IPS DF 6.9 (cell line): ENCODE results near the gene VWA3A.

Experiments used
- DNase-seq: peaks from one replicate; pipeline ENCODE4 v3.0.0-alpha.2; 2013; ENCODE audit warnings: low read depth, low spot score
- H3K27ac ChIP-seq: one replicate; pipeline ENCODE4 v1.5.1; 2013; ENCODE audit warnings: low read length, control low read depth
- H3K27me3 ChIP-seq: 2 replicates; pipeline ENCODE4 v1.6.1; 2013; ENCODE audit warnings: mild to moderate bottlenecking, low read length; ENCODE audit not compliant: control insufficient read depth, insufficient read depth
- H3K36me3 ChIP-seq: 2 replicates; pipeline ENCODE4 v1.6.1; 2013; ENCODE audit warnings: low read length; ENCODE audit not compliant: control insufficient read depth, insufficient read depth
- H3K4me1 ChIP-seq: 2 replicates; pipeline ENCODE4 v1.6.1; 2013; ENCODE audit warnings: low read length; ENCODE audit not compliant: control insufficient read depth, insufficient read depth
- H3K4me3 ChIP-seq: 2 replicates; pipeline ENCODE4 v1.5.1; 2013; ENCODE audit warnings: mild to moderate bottlenecking, low read length
- H3K9me3 ChIP-seq: 2 replicates; pipeline ENCODE4 v1.6.1; 2013; ENCODE audit warnings: low read length, inconsistent platforms; ENCODE audit not compliant: control insufficient read depth, insufficient read depth
- WGBS: extraction: QIAGEN DNeasy Blood & Tissue Kit; methylation state at CpG from one replicate; pipeline ENCODE4 v1.1.7; 2013; ENCODE audit warnings: mixed read lengths, missing lambda C conversion rate; ENCODE audit not compliant: insufficient read length, insufficient coverage; 5-methylcytosine and 5-hydroxymethylcytosine counted together

Gene VWA3A

DNA sequence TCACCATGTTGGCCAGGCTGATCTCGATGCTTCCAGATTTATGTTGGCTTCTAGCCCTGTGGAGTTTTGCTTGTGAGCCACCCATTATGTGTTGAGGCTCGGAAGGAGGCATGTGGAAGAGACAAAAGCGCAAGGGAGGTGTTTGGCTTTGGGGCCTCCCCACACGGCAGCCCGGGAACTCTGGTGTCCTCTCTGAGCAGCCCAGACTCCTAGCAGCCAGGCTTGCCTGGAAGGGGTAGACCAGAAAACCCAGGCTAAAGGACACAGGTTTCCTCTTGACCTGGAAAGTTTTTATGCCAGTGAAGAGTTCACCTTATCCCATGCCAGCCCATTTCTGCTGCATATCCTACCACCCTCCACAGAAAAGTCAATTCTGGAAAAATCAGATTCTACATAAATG lies 91.0 kb downstream of the VWA3A start:
- H3K27me3 ChIP-seq, result no peaks in the 10 kb centered on the region
- H3K4me1 ChIP-seq, result no peaks in the 10 kb centered on the region

DNA sequence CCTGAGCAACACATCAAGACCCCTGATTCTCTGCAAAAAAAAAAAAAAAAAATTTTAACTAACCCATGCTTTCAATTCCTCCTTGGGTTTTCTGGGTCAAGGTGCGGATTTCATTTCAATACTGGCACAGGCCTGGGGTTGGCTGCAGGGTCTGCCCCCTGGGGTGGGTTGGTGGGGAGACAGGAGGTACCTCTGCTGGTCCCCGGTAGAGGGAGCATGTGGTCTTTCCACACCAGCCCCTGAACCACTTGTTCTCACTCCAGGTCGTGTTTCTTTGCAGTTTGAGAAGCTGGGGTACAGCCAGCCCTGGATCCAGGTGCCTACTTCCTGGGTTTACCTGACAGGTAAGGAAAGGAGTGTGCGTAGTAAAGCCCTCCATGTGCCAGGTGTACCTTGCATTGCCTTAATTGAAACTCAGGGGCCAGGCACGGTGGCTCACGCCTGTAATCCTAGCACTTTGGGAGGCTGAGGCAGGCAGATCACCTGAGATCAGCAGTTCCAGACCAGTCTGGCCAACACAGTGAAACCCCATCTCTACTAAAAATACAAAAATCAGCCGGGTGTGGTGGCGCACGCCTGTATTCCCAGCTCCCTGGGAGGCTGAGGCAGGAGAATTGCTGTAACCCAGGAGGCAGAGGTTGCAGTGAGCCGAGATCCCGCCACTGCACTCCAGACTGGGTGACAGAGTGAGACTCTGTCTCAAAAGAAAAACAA lies 91.7 kb downstream of the VWA3A start:
- H3K4me1 ChIP-seq, result no peaks in the 10 kb centered on the region
- no peaks in the 10 kb centered on the region for H3K27me3 ChIP-seq
- no peaks in the 10 kb centered on the region for H3K9me3 ChIP-seq
- H3K4me3 ChIP-seq, result no peak overlapping the region
- H3K36me3 ChIP-seq, result no peaks in the 10 kb centered on the region
- no peak for DNase-seq
- WGBS, result no CpG with 5 or more reads among the region's 11 CpGs
- no peak overlapping the region for H3K27ac ChIP-seq

More for the DNA sequence above, 91.0 kb downstream of the VWA3A start:
- DNase-seq, result no peak
- H3K36me3 ChIP-seq, result no peaks in the 10 kb centered on the region
- H3K27ac ChIP-seq, result no peak overlapping the region
- WGBS, result no CpG with 5 or more reads among the region's 5 CpGs
- H3K4me3 ChIP-seq, result no peak overlapping the region
- H3K9me3 ChIP-seq, result no peaks in the 10 kb centered on the region

DNA sequence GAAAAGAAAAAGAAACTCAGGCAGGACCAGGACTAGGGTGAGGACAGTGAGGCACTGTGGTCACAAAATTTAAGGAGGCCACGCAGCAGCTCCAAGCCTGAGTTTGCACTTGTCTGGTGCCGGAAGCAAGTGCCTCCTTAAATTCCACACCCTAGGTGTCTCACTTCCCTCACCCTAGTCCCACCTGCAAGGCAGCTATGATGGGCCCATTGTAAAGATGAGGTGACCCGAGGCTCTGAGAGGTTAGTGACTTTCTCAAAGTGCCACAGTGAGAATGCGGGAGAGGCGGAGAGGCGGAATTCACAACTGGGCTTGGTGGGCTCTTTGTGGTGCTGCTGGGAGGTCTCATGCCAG lies 92.3 kb downstream of the VWA3A start:
- Histone ChIP-seq H3K4me1 (peaks cover 4% of the 10 kb centered on the region), H3K4me3 (no peak overlapping the region), H3K27ac (no peak overlapping the region), H3K27me3 (no peaks in the 10 kb centered on the region), H3K9me3 (no peaks in the 10 kb centered on the region), H3K36me3 (no peaks in the 10 kb centered on the region)
- no peak for DNase-seq
- no CpG with 5 or more reads among the region's 6 CpGs for WGBS

DNA sequence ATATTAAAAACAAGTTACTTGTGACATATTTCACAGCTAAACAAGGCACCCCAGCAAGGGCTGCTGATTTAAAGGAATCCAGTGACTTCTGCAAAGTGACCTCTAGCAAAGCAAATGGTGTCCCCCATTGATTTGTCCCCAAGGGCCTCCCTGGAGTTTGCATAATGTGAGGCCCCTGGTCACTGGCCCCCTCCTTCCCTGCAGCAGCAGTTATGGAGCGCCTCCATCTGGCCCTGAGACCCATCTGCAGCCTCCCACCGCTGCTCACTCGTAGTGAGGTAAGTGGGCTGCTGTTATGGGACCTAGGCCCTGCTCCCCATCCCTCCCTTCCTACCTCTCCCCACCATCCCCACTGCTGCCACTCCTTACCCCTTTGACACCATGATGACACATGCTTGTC lies 94.2 kb downstream of the VWA3A start:
- Histone ChIP-seq H3K4me1 (peaks cover 5% of the 10 kb centered on the region), H3K36me3 (no peaks in the 10 kb centered on the region), H3K4me3 (no peak overlapping the region), H3K9me3 (no peaks in the 10 kb centered on the region), H3K27ac (no peak overlapping the region), H3K27me3 (no peaks in the 10 kb centered on the region)
- no CpG with 5 or more reads among the region's 3 CpGs for WGBS
- DNase-seq, result no peak

DNA sequence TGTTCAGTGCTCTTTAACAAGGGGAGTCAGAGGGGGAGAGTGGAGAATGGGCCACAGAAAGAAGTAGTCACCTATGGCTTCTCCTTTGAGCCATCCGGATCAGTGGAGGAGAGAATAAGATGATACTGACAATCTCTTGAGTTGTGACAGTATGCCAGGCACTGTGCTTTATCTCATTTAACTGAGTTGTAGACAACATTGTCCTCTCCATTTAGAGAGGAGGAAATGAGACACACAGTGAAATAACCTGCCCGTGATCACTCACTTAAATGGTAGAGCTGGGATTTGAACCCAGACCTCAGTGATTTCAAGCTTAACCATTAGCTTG lies 95.9 kb downstream of the VWA3A start:
- H3K4me1 ChIP-seq, result peaks cover 7% of the 10 kb centered on the region
- no peak overlapping the region for H3K27ac ChIP-seq
- no peaks in the 10 kb centered on the region for H3K27me3 ChIP-seq
- WGBS, result no CpG with 5 or more reads among the region's 2 CpGs
- DNase-seq, result no peak
- H3K9me3 ChIP-seq, result no peaks in the 10 kb centered on the region
- no peaks in the 10 kb centered on the region for H3K36me3 ChIP-seq
- no peak overlapping the region for H3K4me3 ChIP-seq

DNA sequence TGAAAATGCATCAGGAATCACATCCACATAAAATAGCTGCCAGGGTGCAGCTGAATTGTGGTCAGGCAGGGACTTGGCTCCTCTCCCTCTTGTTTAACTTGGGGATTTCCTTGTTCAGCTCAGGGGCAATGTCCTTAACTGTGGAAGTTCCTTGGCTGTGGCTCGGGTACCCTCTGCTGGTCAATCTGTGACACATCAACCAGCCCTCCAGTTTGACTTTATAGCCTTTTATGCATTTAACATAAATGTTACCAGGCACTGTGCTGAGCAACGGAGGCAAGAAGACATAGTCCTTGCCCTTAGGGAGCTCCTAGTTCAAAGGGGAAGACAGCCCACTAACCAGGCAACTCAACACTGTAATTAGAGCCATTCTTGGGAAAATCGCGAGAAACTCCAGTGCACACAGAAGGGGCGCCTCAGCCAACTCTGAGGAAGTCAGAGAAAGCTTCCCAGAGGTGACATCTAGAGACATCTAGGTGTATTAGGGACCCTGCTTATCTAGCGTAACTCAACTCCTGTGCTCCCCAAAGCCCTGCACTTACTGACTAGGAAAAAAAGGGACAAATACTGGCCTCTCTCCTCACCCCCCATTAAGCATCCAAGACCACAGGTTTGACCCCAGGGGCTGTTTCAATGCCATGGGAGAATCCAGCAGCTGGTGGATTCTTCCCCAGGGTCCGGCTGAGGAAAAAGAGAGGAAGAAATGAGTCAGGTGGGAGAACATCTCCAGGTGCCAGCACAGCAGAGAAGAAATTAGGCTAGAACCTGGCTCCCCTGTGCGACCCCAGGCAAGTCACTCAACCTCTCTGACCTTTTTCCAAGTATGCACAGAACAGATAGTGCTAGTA lies 96.5 kb downstream of the VWA3A start:
- Histone ChIP-seq H3K9me3 (no peaks in the 10 kb centered on the region), H3K27me3 (no peaks in the 10 kb centered on the region), H3K4me3 (no peak overlapping the region), H3K27ac (no peak overlapping the region), H3K4me1 (peaks cover 7% of the 10 kb centered on the region), H3K36me3 (no peaks in the 10 kb centered on the region)
- no peak for DNase-seq
- WGBS, result no CpG with 5 or more reads among the region's 8 CpGs

DNA sequence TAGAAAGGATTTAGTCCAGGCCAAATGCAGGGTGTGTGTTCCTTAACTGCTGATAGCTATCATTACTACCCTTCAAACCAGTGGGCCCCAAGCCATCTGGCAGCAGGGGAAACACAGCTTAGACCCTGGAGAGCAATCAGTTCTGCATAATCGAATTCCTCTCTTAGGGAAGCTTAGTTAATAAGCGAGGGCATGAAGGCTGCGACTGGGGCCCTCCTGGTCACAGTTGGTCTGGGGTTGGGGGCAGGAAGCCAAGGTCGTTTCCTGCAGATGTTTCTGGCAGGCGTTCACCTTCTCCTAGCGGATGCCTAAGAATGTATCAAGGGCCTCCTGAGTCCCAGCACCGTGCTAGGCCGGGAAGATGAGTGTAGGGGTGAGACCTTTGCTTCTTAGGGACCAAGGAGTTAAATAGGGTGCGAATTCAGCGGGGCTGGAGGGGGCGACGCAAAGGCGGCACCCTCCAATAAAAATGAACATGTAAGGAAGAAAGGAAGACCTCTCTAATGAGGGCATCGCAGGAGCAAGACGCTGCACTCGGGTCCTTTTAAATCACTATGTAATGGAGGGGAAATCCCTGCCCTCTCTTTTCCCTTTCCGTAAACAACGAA lies 97.2 kb downstream of the VWA3A start:
- H3K27me3 ChIP-seq, result no peaks in the 10 kb centered on the region
- H3K9me3 ChIP-seq, result no peaks in the 10 kb centered on the region
- H3K4me1 ChIP-seq, result peaks cover 7% of the 10 kb centered on the region
- H3K4me3 ChIP-seq, result peak overlapping the region; percentile 63; the same call in 1 of the 2 replicates
- H3K36me3 ChIP-seq, result no peaks in the 10 kb centered on the region
- no CpG with 5 or more reads among the region's 18 CpGs for WGBS
- H3K27ac ChIP-seq, result no peak overlapping the region
- no peak for DNase-seq

DNA sequence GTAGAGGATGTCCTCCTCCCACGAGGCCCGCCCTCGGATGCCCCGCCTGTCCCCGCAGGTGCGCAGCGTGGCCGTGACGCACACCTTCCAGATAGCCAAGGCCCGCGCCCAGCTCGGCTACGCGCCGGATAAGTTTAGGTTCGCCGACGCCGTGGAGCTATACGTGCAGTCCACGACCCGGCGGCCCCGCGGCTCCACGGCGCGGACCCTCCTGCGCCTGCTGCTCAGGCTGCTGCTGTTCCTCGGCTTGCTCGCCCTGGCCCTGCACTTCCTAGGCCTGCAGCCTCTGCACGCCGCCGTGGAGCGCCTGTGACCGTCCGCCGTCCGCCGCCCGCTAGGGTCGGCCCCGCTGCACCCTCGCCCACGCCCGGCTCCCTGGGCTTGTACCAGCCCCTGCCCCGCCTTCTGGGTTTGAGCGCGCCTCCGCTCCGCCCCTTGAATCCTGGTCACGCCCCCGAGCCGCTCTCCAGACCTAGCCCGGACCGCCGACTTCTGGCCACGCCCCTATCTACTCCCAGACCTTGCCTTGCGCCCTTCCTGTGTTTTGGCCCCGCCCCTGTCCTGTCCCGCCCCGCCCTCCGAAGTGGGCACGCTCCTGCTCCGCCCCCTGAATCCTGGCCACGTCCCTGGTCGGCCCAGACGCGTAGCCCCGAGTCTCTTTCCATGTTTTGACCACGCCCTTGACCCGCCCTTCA lies 97.9 kb downstream of the VWA3A start:
- Histone ChIP-seq H3K9me3 (no peaks in the 10 kb centered on the region), H3K27ac (no peak overlapping the region), H3K27me3 (no peaks in the 10 kb centered on the region), H3K4me3 (peak overlapping the region; percentile 63), H3K36me3 (no peaks in the 10 kb centered on the region), H3K4me1 (peaks cover 7% of the 10 kb centered on the region)
- no CpG with 5 or more reads among the region's 72 CpGs for WGBS
- DNase-seq, result peak; percentile 90

DNA sequence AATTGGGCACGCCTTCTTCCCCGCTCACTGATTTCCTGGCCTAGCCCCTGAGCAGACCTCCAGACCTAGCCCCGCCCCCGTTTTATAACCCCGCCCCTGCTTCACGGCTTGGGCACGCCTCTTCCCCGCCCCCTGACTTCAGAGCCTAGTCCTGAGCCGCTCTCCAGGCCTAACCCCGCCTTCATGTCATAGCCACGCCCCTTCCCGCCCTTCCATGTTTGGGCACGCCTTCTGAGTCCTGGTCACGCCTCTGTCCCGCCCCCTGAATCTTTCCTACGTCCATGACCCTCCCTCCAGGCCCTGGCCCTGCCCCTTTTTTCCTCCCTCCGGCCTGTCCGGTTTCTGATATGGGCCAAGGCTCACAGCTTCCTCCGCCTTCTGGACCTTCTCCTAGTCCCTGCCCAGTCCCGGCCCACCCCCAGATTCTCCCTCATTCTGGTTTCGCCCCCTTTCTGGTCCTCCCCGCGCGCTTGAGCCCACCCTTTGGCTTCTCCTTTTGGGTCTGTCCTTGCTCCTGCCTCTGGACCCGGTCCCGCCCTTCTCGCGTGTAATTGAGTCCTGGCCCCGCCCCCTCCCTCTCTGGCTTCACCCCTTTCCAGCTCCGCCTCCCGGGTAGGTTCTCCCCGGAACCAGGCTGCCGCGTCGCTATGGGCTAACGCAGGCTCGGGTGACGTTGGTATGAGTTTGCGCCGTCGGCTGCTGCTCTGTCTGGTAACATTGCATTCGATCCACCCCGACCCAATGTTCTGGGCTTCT lies 98.6 kb downstream of the VWA3A start:
- Histone ChIP-seq H3K9me3 (no peaks in the 10 kb centered on the region), H3K27ac (no peak overlapping the region), H3K36me3 (no peaks in the 10 kb centered on the region), H3K4me3 (peak overlapping the region; percentile 70; the same call in 1 of the 2 replicates), H3K4me1 (peaks cover 7% of the 10 kb centered on the region), H3K27me3 (no peaks in the 10 kb centered on the region)
- WGBS, result no CpG with 5 or more reads among the region's 43 CpGs
- DNase-seq, result peak; percentile 92
